ENCODE measurements around the gene PTEN.

The PTEN gene

DNA sequence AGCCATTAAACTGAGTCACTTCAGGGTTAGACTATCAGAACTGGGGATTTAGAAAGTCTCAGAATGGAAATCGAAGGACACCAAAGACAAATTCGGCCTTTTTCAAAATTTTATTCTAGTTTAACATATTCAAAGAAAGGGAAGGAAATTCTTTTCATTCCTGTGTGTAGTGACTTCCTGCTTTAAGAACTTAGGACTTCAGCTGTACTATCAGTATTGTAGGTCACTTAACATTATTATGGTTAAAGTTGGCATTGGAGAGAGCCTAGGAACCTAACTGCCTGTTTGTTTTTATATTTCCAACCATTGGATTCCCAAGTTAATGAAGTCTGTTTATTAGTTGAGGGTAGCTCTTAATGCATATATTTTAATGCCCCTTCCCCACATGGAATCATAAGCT, 63.7 kb downstream of the PTEN start:
- H3K27ac ChIP-seq (ENCODE audit: low read length) = no peak overlapping the region

DNA sequence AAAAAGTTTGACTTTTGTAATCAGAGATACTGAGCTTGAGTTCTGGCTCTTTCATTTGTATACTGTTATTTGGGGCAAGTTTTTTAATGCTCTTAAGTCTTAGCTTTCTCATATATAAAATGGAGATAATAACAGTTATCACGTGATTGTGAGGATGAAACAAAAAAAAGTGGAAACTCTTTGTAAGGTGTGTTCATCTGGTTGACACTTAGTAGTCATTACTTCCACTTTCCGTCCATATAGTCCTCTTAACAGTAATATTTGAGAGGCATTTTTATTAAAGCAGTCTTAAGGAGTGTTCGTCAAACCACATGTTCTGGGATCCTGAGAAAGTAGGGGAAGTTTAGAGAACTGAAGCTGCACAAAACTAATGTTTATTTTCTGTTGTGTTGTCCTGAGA, 65.6 kb downstream of the PTEN start:
- no peak overlapping the region for H3K4me3 ChIP-seq (ENCODE audit: low read length)
- H3K36me3 ChIP-seq (replicated peaks; ENCODE audit: insufficient read depth, low read length) = no peaks in the 10 kb centered on the region; the same call in 1 of the 2 replicates
- H3K9me3 ChIP-seq (replicated peaks; ENCODE audit: insufficient read depth, low read length) = no peaks in the 10 kb centered on the region
- TF ChIP-seq EZH2 (optimal IDR thresholded peaks at IDR 0.05; ENCODE audit: low read depth, low read length) = no peak
- TF ChIP-seq CTCF (IDR thresholded peaks at IDR 0.05; ENCODE audit: low read length) = no peak
- no peak for TF ChIP-seq EZH2phosphoT487 (IDR thresholded peaks at IDR 0.05; ENCODE audit: low read length)
- no peaks in the 10 kb centered on the region for H3K9me2 ChIP-seq (replicated peaks; ENCODE audit: insufficient read depth, low read length)
- H3K27ac ChIP-seq (ENCODE audit: low read length) = no peak overlapping the region
- H3K27me3 ChIP-seq (replicated peaks; ENCODE audit: insufficient read depth, low read length) = no peaks in the 10 kb centered on the region
- no peak overlapping the region for H3K9ac ChIP-seq (ENCODE audit: low read length)
- no peak for DNase-seq
- H4K20me1 ChIP-seq (ENCODE audit: insufficient read depth, low read length) = peaks cover 14% of the 10 kb centered on the region; the same call in 1 of the 2 replicates
- H3K4me2 ChIP-seq (ENCODE audit: low read depth, low read length) = no peak overlapping the region
- peaks cover 97% of the 10 kb centered on the region for H3K79me2 ChIP-seq (ENCODE audit: low read length)
- H3K4me1 ChIP-seq (ENCODE audit: low read length) = peaks cover 44% of the 10 kb centered on the region
- H2AFZ ChIP-seq (ENCODE audit: low read length) = no peak overlapping the region
- H3F3A ChIP-seq (ENCODE audit: insufficient read depth, low read length) = peaks cover 2% of the 10 kb centered on the region; the same call in 1 of the 2 replicates

More for the DNA sequence above, 63.7 kb downstream of the PTEN start:
- H3K27me3 ChIP-seq (replicated peaks; ENCODE audit: insufficient read depth, low read length) = no peaks in the 10 kb centered on the region
- no peak overlapping the region for H2AFZ ChIP-seq (ENCODE audit: low read length)
- H3K79me2 ChIP-seq (ENCODE audit: low read length) = peaks cover 100% of the 10 kb centered on the region
- H3K9ac ChIP-seq (ENCODE audit: low read length) = no peak overlapping the region
- H3K9me2 ChIP-seq (replicated peaks; ENCODE audit: insufficient read depth, low read length) = no peaks in the 10 kb centered on the region
- no peak overlapping the region for H3K4me3 ChIP-seq (ENCODE audit: low read length)
- H3K9me3 ChIP-seq (replicated peaks; ENCODE audit: insufficient read depth, low read length) = no peaks in the 10 kb centered on the region
- peaks cover 2% of the 10 kb centered on the region; the same call in 1 of the 2 replicates for H3F3A ChIP-seq (ENCODE audit: insufficient read depth, low read length)
- TF ChIP-seq CTCF (IDR thresholded peaks at IDR 0.05; ENCODE audit: low read length) = no peak
- no peak for TF ChIP-seq EZH2 (optimal IDR thresholded peaks at IDR 0.05; ENCODE audit: low read depth, low read length)
- TF ChIP-seq EZH2phosphoT487 (IDR thresholded peaks at IDR 0.05; ENCODE audit: low read length) = no peak
- peaks cover 14% of the 10 kb centered on the region for H4K20me1 ChIP-seq (ENCODE audit: insufficient read depth, low read length)
- DNase-seq = no peak
- no peaks in the 10 kb centered on the region for H3K36me3 ChIP-seq (replicated peaks; ENCODE audit: insufficient read depth, low read length)
- H3K4me1 ChIP-seq (ENCODE audit: low read length) = peaks cover 44% of the 10 kb centered on the region
- H3K4me2 ChIP-seq (ENCODE audit: low read depth, low read length) = no peak overlapping the region

DNA sequence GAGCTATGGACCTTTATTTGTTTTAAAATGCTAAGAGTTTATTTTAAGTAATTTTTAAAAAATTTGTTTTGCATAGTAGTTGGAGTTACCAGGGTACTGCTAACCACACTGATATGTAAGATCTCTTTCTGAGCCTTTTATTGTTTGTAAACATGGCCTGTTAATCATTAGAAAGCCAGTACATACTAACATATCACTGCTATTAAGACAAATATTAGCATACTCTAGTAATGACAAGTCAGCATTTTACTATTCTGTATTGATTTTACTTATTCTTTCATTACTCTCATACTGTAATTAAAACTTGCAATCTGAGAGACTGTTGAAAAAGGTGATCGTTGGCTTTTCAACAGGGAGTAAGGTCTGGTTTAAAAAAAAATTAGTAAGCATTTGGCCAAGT, 66.7 kb downstream of the PTEN start:
- H4K20me1 ChIP-seq (ENCODE audit: insufficient read depth, low read length) = 0 out of 2 replicates have a peak, but pooled peaks cover 8% of the 10 kb centered on the region
- peaks cover 94% of the 10 kb centered on the region for H3K79me2 ChIP-seq (ENCODE audit: low read length)
- TF ChIP-seq CTCF (IDR thresholded peaks at IDR 0.05; ENCODE audit: low read length) (no peak), EZH2 (optimal IDR thresholded peaks at IDR 0.05; ENCODE audit: low read depth, low read length) (no peak), EZH2phosphoT487 (IDR thresholded peaks at IDR 0.05; ENCODE audit: low read length) (no peak)

More for the DNA sequence above, 66.7 kb downstream of the PTEN start:
- H3F3A ChIP-seq (ENCODE audit: insufficient read depth, low read length) = peaks cover 2% of the 10 kb centered on the region; the same call in 1 of the 2 replicates
- H3K9me3 ChIP-seq (replicated peaks; ENCODE audit: insufficient read depth, low read length) = no peaks in the 10 kb centered on the region
- peaks cover 37% of the 10 kb centered on the region for H3K4me1 ChIP-seq (ENCODE audit: low read length)
- no peaks in the 10 kb centered on the region for H3K9me2 ChIP-seq (replicated peaks; ENCODE audit: insufficient read depth, low read length)
- no peak overlapping the region for H3K4me2 ChIP-seq (ENCODE audit: low read depth, low read length)
- no peak overlapping the region for H2AFZ ChIP-seq (ENCODE audit: low read length)
- DNase-seq = no peak
- H3K27ac ChIP-seq (ENCODE audit: low read length) = no peak overlapping the region
- H3K36me3 ChIP-seq (replicated peaks; ENCODE audit: insufficient read depth, low read length) = peaks cover 3% of the 10 kb centered on the region
- no peak overlapping the region for H3K9ac ChIP-seq (ENCODE audit: low read length)
- H3K27me3 ChIP-seq (replicated peaks; ENCODE audit: insufficient read depth, low read length) = no peaks in the 10 kb centered on the region
- H3K4me3 ChIP-seq (ENCODE audit: low read length) = no peak overlapping the region
